ENCODE measurements around the gene BIN1.

- TF ChIP-seq, protein P1, sequence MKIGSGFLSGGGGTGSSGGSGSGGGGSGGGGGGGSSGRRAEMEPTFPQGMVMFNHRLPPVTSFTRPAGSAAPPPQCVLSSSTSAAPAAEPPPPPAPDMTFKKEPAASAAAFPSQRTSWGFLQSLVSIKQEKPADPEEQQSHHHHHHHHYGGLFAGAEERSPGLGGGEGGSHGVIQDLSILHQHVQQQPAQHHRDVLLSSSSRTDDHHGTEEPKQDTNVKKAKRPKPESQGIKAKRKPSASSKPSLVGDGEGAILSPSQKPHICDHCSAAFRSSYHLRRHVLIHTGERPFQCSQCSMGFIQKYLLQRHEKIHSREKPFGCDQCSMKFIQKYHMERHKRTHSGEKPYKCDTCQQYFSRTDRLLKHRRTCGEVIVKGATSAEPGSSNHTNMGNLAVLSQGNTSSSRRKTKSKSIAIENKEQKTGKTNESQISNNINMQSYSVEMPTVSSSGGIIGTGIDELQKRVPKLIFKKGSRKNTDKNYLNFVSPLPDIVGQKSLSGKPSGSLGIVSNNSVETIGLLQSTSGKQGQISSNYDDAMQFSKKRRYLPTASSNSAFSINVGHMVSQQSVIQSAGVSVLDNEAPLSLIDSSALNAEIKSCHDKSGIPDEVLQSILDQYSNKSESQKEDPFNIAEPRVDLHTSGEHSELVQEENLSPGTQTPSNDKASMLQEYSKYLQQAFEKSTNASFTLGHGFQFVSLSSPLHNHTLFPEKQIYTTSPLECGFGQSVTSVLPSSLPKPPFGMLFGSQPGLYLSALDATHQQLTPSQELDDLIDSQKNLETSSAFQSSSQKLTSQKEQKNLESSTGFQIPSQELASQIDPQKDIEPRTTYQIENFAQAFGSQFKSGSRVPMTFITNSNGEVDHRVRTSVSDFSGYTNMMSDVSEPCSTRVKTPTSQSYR (CRISPR knock-in tag; IDR thresholded peaks at IDR 0.05), result no peak
- no peak for TF ChIP-seq SP1 (CRISPR knock-in tag; conservative IDR thresholded peaks at IDR 0.05)
- TF ChIP-seq ZNF121 (CRISPR knock-in tag; IDR thresholded peaks at IDR 0.05), result no peak
- no peak for TF ChIP-seq ZNF138 (CRISPR knock-in tag; conservative IDR thresholded peaks at IDR 0.05)
- no peak for TF ChIP-seq FOXP4 (CRISPR knock-in tag; IDR thresholded peaks at IDR 0.05)
- TF ChIP-seq, protein P2, sequence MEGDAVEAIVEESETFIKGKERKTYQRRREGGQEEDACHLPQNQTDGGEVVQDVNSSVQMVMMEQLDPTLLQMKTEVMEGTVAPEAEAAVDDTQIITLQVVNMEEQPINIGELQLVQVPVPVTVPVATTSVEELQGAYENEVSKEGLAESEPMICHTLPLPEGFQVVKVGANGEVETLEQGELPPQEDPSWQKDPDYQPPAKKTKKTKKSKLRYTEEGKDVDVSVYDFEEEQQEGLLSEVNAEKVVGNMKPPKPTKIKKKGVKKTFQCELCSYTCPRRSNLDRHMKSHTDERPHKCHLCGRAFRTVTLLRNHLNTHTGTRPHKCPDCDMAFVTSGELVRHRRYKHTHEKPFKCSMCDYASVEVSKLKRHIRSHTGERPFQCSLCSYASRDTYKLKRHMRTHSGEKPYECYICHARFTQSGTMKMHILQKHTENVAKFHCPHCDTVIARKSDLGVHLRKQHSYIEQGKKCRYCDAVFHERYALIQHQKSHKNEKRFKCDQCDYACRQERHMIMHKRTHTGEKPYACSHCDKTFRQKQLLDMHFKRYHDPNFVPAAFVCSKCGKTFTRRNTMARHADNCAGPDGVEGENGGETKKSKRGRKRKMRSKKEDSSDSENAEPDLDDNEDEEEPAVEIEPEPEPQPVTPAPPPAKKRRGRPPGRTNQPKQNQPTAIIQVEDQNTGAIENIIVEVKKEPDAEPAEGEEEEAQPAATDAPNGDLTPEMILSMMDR (IDR thresholded peaks at IDR 0.05), result no peak
- TF ChIP-seq CBFB (CRISPR knock-in tag; IDR thresholded peaks at IDR 0.05; ENCODE audit: low read depth), result no peak
Observed at GRCh38 chr2:127137225-127137624, 30.3 kb upstream of the BIN1 start.
